ENCODE measurements around the gene CENPN.

CENPN gene

GRCh38 chr16:81012974-81013373, 6.0 kb downstream of the CENPN start:
- DNase-seq (ENCODE audit: low read depth in 1 of 2, low spot score in 1 of 2) = peak in 1 of 2 experiments; percentile 82
- peak; percentile 73; the same call in 1 of the 2 replicates for TF ChIP-seq JUND (IDR thresholded peaks at IDR 0.05; ENCODE audit: low read depth)
- in situ Hi-C loops (cut with HindIII; ENCODE audit: low pct_unique_long_range_greater_than_20kb, low sequenced_read_pairs) = no loop called here

GRCh38 chr16:81014672-81015071, 7.7 kb downstream of the CENPN start:
- DNase-seq (ENCODE audit: low read depth in 1 of 2, low spot score in 1 of 2) = no peak
- in situ Hi-C loops (cut with HindIII; ENCODE audit: low pct_unique_long_range_greater_than_20kb, low sequenced_read_pairs) = no loop called here
- TF ChIP-seq JUND (IDR thresholded peaks at IDR 0.05; ENCODE audit: low read depth) = no peak

- TF ChIP-seq JUND (IDR thresholded peaks at IDR 0.05; ENCODE audit: low read depth) = no peak
- DNase-seq (ENCODE audit: low read depth in 1 of 2, low spot score in 1 of 2) = no peak
- in situ Hi-C loops (cut with HindIII; ENCODE audit: low pct_unique_long_range_greater_than_20kb, low sequenced_read_pairs) = no loop called here
Measured at GRCh38 chr16:81018496-81018895, 11.5 kb downstream of the CENPN start.

GRCh38 chr16:81026429-81026828, 19.4 kb downstream of the CENPN start:
- DNase-seq (ENCODE audit: low read depth in 1 of 2, low spot score in 1 of 2) = no peak
- no peak for TF ChIP-seq JUND (IDR thresholded peaks at IDR 0.05; ENCODE audit: low read depth)
- in situ Hi-C loops (cut with HindIII; ENCODE audit: low pct_unique_long_range_greater_than_20kb, low sequenced_read_pairs) = no loop called here

- no peak for DNase-seq (ENCODE audit: low read depth in 1 of 2, low spot score in 1 of 2)
- no peak for TF ChIP-seq JUND (IDR thresholded peaks at IDR 0.05; ENCODE audit: low read depth)
- in situ Hi-C loops (cut with HindIII; ENCODE audit: low pct_unique_long_range_greater_than_20kb, low sequenced_read_pairs) = no loop called here
Measured at GRCh38 chr16:81029930-81030604, 23.1 kb downstream of the CENPN start.

- peak; percentile 96 for DNase-seq (ENCODE audit: low read depth in 1 of 2, low spot score in 1 of 2)
- in situ Hi-C loops (cut with HindIII; ENCODE audit: low pct_unique_long_range_greater_than_20kb, low sequenced_read_pairs) = no loop called here
- no peak for TF ChIP-seq JUND (IDR thresholded peaks at IDR 0.05; ENCODE audit: low read depth)
Measured at GRCh38 chr16:81035398-81035974, 28.5 kb downstream of the CENPN start, which contains the start of gene ATMIN. ATMIN (plus strand) TSS chr16:81035842; CDS start chr16:81035871, 29 bp downstream.

GRCh38 chr16:81035975-81036750, 29.1 kb downstream of the CENPN start:
- DNase-seq (ENCODE audit: low read depth in 1 of 2, low spot score in 1 of 2) = peak; percentile 41 to 56
- in situ Hi-C loops (cut with HindIII; ENCODE audit: low pct_unique_long_range_greater_than_20kb, low sequenced_read_pairs) = no loop called here
- TF ChIP-seq JUND (IDR thresholded peaks at IDR 0.05; ENCODE audit: low read depth) = no peak

GRCh38 chr16:81036751-81037350, 29.8 kb downstream of the CENPN start:
- no peak for DNase-seq (ENCODE audit: low read depth in 1 of 2, low spot score in 1 of 2)
- in situ Hi-C loops (cut with HindIII; ENCODE audit: low pct_unique_long_range_greater_than_20kb, low sequenced_read_pairs) = no loop called here
- no peak for TF ChIP-seq JUND (IDR thresholded peaks at IDR 0.05; ENCODE audit: low read depth)

- in situ Hi-C loops (cut with HindIII; ENCODE audit: low pct_unique_long_range_greater_than_20kb, low sequenced_read_pairs) = no loop called here
- no peak for TF ChIP-seq JUND (IDR thresholded peaks at IDR 0.05; ENCODE audit: low read depth)
- DNase-seq (ENCODE audit: low read depth in 1 of 2, low spot score in 1 of 2) = no peak
Measured at GRCh38 chr16:81040131-81040530, 33.1 kb downstream of the CENPN start.

- in situ Hi-C loops (cut with HindIII; ENCODE audit: low pct_unique_long_range_greater_than_20kb, low sequenced_read_pairs) = no loop called here
- DNase-seq (ENCODE audit: low read depth in 1 of 2, low spot score in 1 of 2) = no peak
- TF ChIP-seq JUND (IDR thresholded peaks at IDR 0.05; ENCODE audit: low read depth) = no peak
Measured at GRCh38 chr16:81040842-81041241, 33.8 kb downstream of the CENPN start.

- no peak for DNase-seq (ENCODE audit: low read depth in 1 of 2, low spot score in 1 of 2)
- no peak for TF ChIP-seq JUND (IDR thresholded peaks at IDR 0.05; ENCODE audit: low read depth)
- in situ Hi-C loops (cut with HindIII; ENCODE audit: low pct_unique_long_range_greater_than_20kb, low sequenced_read_pairs) = no loop called here
Measured at GRCh38 chr16:81041696-81042095, 34.7 kb downstream of the CENPN start.

GRCh38 chr16:81042821-81043220, 35.8 kb downstream of the CENPN start:
- DNase-seq (ENCODE audit: low read depth in 1 of 2, low spot score in 1 of 2) = no peak
- in situ Hi-C loops (cut with HindIII; ENCODE audit: low pct_unique_long_range_greater_than_20kb, low sequenced_read_pairs) = no loop called here
- TF ChIP-seq JUND (IDR thresholded peaks at IDR 0.05; ENCODE audit: low read depth) = no peak
